CD4-positive, alpha-beta T cell treated with Interleukin-4 for 4 hours (primary cell): ENCODE data around the gene RCAN2.

Source experiments
- DNase-seq: peaks from one replicate; pipeline ENCODE4 v3.0.0-alpha.2; 2020

The RCAN2 gene

DNA sequence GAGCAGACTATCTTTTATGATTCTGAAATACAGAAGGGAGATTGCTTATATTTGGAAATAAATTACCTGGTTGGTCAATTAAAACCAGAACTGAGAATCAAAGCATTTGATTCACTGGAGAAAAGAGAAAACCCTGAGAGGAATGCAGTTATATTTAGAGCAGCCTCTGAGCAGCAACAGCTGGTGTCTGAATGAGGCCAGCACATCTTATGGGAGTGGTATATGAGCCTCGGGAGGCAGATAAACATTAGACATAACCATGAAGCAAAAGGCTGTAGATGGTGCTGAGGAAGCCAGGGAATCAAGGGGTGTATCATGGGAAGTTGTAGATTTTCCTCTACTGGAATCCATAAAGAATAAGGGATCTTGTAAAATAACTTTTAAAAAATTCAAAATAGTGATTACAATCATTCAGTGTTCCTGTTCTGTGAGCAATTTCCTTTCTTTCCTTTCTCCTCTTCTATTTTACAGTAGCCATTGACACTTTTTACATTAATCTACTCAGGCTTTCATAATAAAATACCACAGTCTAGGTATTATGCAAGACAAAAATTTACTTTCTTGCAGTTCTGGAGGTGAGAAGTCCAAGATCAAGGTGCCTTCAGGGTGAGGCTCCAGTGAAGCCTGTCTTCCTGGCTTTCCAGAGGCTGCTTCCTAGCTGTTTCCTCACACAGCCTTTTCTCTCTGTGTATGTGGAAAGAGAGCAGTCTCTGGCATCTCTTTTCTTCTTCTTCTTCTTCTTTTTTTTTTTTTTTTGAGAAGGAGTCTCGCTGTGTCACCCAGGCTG is 287.7 kb downstream of the RCAN2 start:
- DNase-seq, result no peak

DNA sequence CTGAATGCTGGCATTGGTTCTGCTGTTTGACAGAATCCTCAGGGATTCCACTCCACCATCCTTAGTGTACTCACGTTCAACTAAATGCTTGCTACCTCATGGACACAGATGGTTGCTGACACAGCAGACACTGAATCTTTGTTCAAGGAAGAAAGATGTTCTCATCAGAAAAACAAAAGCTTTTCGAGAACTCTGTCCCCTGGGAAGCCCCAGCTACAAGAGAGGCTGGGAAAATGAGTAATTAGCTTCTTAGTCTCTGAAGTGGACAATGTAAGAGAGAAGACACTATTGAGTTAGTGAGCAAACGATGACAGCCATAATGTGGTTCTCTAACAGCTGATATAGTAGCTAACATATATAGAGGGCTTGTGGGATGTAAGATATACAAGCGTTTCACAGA is 289.5 kb downstream of the RCAN2 start:
- no peak for DNase-seq

DNA sequence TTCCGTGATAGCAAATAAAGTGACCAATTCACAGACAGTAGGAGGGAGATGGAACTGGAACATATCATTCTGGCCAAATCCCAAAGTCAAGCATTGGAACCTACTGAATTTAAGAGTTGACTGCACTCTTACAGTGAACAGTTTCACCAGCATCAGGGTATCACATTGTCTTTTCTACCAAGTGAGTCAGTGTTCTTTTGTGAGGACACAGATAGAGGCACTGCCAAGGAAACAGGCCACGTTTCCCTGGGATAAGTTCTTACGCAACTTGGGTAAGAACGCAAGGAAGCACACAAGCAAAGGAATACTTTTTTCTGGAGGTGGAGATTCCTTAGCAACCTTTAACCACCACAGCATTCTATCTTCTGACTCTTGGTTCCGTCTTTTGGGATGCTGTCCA is 291.9 kb downstream of the RCAN2 start:
- DNase-seq, result no peak

DNA sequence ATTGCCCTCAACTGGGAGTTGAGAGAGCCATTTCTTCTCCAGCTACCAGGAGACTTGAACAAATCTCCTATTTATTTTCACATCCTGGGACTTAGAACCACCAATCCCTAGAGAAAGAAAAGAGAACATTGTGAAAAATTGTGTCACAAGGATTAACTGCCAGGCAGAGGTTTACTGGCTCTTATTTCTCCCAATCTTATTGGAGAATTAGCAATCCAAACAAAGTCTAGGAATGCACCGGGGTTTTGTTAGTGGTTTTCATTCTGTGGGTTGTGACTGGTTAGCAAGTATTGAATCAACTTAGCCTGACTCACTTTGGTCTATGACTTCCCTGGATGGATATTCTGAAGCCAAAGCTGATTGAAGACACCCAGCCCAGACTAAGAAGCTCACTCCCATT is 299.3 kb downstream of the RCAN2 start:
- DNase-seq, result no peak

GRCh38 chr6:46190889-46191288 is 300.4 kb downstream of the RCAN2 start:
- DNase-seq, result no peak

DNA sequence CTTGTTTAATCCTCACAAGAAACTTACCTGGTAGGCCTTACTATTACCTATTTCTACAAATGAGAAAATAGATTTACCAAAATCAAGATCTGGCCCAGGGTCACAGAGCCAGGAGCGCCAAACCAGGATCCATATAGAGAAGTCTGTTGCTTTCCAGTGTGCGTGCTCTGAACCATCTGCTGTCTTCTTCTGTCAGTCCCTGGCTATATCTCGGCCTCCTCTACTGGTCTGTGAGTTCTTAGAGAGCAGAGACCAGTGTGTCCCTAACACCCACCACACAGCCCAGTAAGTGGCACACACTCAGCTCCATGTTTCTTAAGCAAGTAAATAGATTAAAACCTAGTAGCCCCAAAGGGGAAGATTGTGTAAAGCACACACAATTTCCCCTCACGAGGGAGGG is 301.5 kb downstream of the RCAN2 start:
- DNase-seq, result no peak

DNA sequence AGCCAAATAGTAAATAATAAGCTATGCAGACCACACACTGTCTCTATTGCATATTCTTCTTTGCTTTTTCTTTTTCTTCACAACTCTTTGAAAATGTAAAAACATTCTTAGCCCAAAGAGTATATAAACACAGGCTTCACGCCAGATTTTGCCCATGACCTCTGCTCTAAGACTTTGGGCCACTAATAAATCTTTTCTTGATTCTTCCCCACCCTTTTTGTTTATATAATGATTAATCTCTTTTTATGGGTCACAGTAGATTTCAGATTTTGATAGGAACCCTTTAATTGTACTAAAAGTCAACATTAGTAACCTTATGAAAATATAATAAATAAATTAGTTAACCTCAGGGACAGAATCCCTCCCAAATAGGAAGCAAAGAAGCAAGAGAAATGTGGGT is 304.7 kb downstream of the RCAN2 start:
- DNase-seq, result no peak

DNA sequence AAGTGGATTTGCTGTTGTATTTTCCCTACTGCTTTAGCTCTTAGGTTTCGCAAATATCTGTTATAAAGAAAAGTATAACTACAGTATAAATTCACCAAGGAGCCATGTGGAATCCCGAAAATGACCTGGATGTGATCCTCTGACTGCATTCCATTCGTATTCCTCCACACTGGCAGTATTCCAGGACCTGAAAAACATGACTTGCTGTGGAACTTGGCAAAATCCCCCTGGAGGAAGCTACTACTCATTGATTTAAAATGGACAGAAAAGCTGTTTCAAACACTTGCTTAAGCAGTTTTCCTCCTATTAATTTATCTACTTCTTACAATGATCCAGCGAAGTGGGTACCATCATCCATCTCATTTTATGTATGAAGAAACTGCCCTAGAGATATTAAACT is 307.1 kb downstream of the RCAN2 start:
- DNase-seq, result no peak

DNA sequence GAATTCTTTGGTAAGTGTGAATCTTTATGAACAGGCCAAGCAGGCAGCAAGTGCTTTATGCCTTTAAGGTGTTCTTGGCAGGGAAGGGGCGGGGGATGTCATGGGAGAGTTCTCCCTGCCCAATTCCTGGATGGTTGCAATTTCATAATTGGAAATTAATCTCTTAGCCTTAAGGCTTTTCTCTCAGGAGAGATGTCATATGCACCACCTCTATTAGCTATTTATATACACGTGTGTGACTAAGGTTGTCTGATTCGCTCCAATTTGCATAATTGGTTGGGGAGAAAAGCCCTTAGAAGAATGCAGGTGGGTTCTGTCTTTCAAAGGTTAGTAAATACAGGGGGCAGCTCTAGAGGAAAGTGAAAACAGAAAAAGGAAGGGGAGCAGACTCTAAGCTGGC is 315.3 kb downstream of the RCAN2 start:
- DNase-seq, result no peak

GRCh38 chr6:46175446-46175845 is 315.8 kb downstream of the RCAN2 start:
- peak; percentile 68 for DNase-seq

DNA sequence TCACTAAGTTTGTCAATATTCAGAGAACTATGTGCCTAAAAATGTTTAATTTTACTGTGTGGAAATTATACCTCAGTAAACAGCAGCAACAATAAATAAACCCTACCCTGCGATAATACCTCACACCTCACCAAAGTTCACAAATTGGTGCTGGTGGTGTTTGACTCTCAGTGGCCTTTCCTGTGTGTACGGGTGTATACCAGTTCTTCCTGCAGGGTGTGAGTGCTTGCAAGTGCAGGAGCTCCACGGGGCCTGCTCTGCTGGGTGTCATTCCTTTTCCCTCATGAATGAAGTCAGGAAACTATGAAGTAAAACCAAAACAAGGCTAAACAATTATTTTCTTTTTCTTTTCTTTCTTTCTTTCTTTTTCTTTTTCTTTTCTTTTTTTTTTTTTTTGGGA is 316.3 kb downstream of the RCAN2 start:
- peak; percentile 10 for DNase-seq

DNA sequence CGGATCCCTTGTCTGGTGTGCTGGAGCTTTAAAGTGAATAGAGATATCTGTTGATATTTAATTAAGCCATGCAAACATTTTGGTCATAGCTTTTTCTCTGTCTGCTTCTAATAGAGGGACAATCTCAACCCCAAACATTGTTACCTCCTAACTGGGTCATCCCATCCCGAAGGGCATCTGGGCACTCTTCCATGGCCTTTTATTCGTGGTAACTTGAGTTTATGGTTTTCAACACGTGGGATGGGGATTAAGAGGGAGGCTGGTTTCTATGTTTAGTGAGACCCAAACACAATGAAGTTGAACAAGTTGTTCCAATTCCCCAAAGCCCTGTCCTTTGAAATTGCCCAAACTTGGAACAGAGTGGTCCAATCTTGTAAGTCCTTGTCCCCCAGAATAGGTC is 319.1 kb downstream of the RCAN2 start:
- DNase-seq, result no peak
